Lung (tissue), 12 donors: ENCODE measurements around the gene GRID1. TPM values are rescaled to one million over a fixed set of nuclear protein-coding genes. Genes with fewer than 3 reads are reported as not detected.

ENCODE experiments used
- ATAC-seq: fragments of 200-7000 bp; cut with Tn5 transposase; one replicate; pipeline ENCODE4 v1.9.1; 2020; ENCODE audit warnings: moderate number of reproducible peaks; ENCODE audit not compliant: insufficient read depth, low FRiP score
- DNase-seq, 3 donors: peaks; one replicate each; pipeline ENCODE4 v3.0.0-alpha.2; 2013 to 2017
- H3K27ac ChIP-seq, 2 donors: one replicate each; pipeline ENCODE4 v1.5.1; 2013; ENCODE audit warnings: mild to moderate bottlenecking in 2 of 2, moderate library complexity in 2 of 2, control low read depth in 1 of 2, inconsistent platforms in 1 of 2, low read depth in 1 of 2, low read length in 1 of 2
- H3K27me3 ChIP-seq, 3 donors: one replicate each; pipeline ENCODE4 v1.5.1; 2013; ENCODE audit warnings: low read length in 2 of 3; ENCODE audit not compliant: control insufficient read depth in 3 of 3, insufficient read depth in 3 of 3
- H3K36me3 ChIP-seq, 4 donors: one replicate each; pipeline ENCODE4 v1.5.1; 2013; ENCODE audit warnings: low read length in 4 of 4, mild to moderate bottlenecking in 1 of 4, moderate library complexity in 1 of 4; ENCODE audit not compliant: control insufficient read depth in 4 of 4, insufficient read depth in 4 of 4
- H3K4me1 ChIP-seq, 5 donors: one replicate each; pipeline ENCODE4 v1.5.1; 2013; ENCODE audit warnings: low read length in 5 of 5, mild to moderate bottlenecking in 2 of 5, moderate library complexity in 1 of 5; ENCODE audit not compliant: control insufficient read depth in 5 of 5, insufficient read depth in 5 of 5
- H3K4me3 ChIP-seq: one replicate; pipeline ENCODE4 v1.5.1; 2013; ENCODE audit warnings: mild to moderate bottlenecking, control low read depth, moderate library complexity
- H3K9ac ChIP-seq, 2 donors: one replicate each; pipeline ENCODE4 v1.5.1; 2013; ENCODE audit warnings: low read length in 2 of 2, control low read depth in 1 of 2; ENCODE audit not compliant: insufficient read depth in 1 of 2
- H3K9me3 ChIP-seq, 4 donors: one replicate each; pipeline ENCODE4 v1.5.1; 2013; ENCODE audit warnings: low read length in 3 of 4, mild to moderate bottlenecking in 1 of 4, moderate library complexity in 1 of 4; ENCODE audit not compliant: control insufficient read depth in 4 of 4, insufficient read depth in 3 of 4
- CTCF ChIP-seq: IDR thresholded peaks from 2 replicates; pipeline ENCODE4 v1.5.1; 2012; ENCODE audit warnings: mild to moderate bottlenecking; ENCODE audit errors: control extremely low read depth, extremely low read depth
- WGBS, 2 donors: extraction: QIAGEN DNeasy Blood & Tissue Kit; methylation state at CpG; one replicate each; pipeline ENCODE4 v1.1.7; 2013; 5-methylcytosine and 5-hydroxymethylcytosine counted together
- polyA plus RNA-seq, 2 donors: library from polyadenylated mRNA; stranded (reverse); fragments of 200-250 nt; gene quantifications; one replicate each; pipeline ENCODE4 v1.2.1, GENCODE V29; 2013
- total RNA-seq, 2 donors: library from RNA; depleted of rRNA in 1 of 2; stranded (reverse); fragments of >200 nt in 1 of 2; gene quantifications; one replicate each; pipeline ENCODE4 v1.2.1, GENCODE V29; 2014 to 2021
- donor health status: control.
- donor health status: control.
- donor health status: Bipolar disorder and iron deficiency.
- donor health status: healthy.
- donor health status: DM: yes; HTN: yes; CAD: no.

Gene GRID1
- total and polyA plus RNA-seq, 4 donors, result 1.1 to 3.6 (median 2.2) TPM

- no peak for TF ChIP-seq CTCF
Observed at GRCh38 chr10:85926136-85926535, 440.5 kb downstream of the GRID1 start.

DNA sequence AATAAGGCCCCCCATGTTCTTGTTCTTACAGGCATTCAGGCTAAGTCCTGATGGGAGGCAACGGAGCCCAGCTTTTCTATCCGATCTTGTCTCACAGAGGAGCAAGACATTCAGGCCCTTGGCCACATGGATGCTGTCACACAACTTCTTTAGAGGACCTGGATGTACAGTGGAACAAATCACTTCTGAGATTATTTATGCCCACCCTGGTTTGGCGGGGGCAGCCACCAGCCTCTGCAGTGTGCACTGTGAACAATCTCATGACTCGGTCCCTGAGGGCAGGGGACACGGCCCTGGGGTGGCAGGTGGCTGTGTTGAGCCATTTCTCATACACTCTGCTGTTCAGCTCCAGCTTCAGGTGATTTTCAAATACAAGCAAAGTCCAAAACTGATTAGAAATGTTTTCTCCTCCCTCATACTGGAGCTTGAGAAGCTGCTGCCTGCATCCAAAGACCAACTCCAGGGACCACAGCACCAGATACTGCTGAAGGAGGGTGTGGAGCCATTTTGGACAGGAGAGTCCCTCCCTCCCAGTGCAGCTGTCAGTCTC, 441.3 kb downstream of the GRID1 start:
- Histone ChIP-seq H3K36me3 (no peaks in the 10 kb centered on the region), H3K9ac (no peak overlapping the region), H3K27me3 (no peaks in the 10 kb centered on the region), H3K9me3 (no peaks in the 10 kb centered on the region), H3K27ac (no peak overlapping the region), H3K4me3 (no peak overlapping the region), H3K4me1 (peaks cover 0 to 5% (median 0%) of the 10 kb centered on the region in 5 donors)
- DNase-seq (no peak), ATAC-seq (no peak)
- TF ChIP-seq CTCF, result no peak
- WGBS, 2 donors, result 93 to 94% methylated on average over 5 of the region's 5 CpGs

More at GRCh38 chr10:85926136-85926535, 440.5 kb downstream of the GRID1 start:
- Histone ChIP-seq H3K27me3 (no peaks in the 10 kb centered on the region), H3K9ac (no peak overlapping the region), H3K9me3 (peaks cover 0 to 2% (median 0%) of the 10 kb centered on the region in 4 donors), H3K4me1 (peaks cover 0 to 5% (median 0%) of the 10 kb centered on the region in 5 donors), H3K36me3 (no peaks in the 10 kb centered on the region), H3K27ac (no peak overlapping the region), H3K4me3 (no peak overlapping the region)
- ATAC-seq (no peak), DNase-seq (no peak)
- 80 to 82% methylated on average over 5 of the region's 5 CpGs for WGBS, 2 donors

DNA sequence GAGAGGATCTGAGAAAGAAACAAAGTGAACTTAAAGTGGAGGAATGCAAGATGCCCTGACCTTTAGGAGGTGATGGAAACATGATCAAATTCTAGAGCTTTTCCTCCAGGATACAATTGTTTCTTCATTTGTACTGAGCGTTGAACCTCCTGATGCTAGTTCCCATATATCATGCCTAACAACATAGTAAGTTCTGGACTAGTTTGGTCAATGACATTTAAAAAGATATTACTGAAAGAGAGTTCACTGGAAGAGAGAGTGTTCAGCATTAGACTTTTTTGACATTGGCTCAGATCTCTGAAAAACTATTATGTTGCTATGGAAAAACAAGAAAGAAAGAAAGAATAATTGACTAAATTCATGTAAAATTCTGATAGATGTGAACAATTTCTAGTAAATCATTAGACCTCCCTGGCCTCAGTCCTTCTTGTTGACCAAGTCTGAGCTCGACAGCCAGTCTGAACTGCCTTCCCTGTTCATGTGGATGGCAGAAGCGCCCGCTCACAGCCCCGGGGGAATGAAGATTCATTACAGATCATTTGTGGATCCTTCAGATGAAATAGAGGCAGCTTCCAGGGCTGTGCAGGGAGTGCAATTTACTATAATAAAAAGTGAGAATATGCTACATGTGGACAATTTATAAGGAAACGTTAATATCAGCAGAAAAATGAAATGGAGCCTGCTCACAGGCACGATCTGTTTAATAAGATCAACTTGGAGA, 442.1 kb downstream of the GRID1 start:
- Histone ChIP-seq H3K4me1 (peaks cover 0 to 6% (median 5%) of the 10 kb centered on the region in 5 donors), H3K27me3 (no peaks in the 10 kb centered on the region), H3K27ac (no peak overlapping the region), H3K36me3 (no peaks in the 10 kb centered on the region), H3K9me3 (no peaks in the 10 kb centered on the region), H3K9ac (no peak overlapping the region), H3K4me3 (no peak overlapping the region)
- WGBS, 2 donors, result 91 to 92% methylated on average over 7 of the region's 7 CpGs
- TF ChIP-seq CTCF, result no peak
- DNase-seq (no peak), ATAC-seq (no peak)
